Measurements from ENCODE around the gene ITGA3. TPM values are rescaled to one million over a fixed set of nuclear protein-coding genes. Genes with fewer than 3 reads are reported as not detected.
"Not testable (repeated sequence)": the region's sequence is repeated elsewhere in the genome, so short reads cannot be mapped to it uniquely, and the experiment has no call there.

ITGA3 gene
- total and polyA plus RNA-seq, 12 donors: 12.5 to 44.2 (median 23.1) TPM

GRCh38 chr17:50035945-50036344 is 20.0 kb upstream of the ITGA3 start:
- peaks cover 0 to 3% (median 0%) of the 10 kb centered on the region in 7 donors for H3K27me3 ChIP-seq
- H3K4me1 ChIP-seq: peaks cover 0 to 10% (median 5%) of the 10 kb centered on the region in 9 donors
- ATAC-seq (no peak), DNase-seq (no peak)
- TF ChIP-seq CTCF (IDR thresholded peaks at IDR 0.05): no peak
- no peak overlapping the region for H3K4me3 ChIP-seq
- 97 to 100% methylated on average over 1 of the region's 1 CpG for WGBS, 2 donors
- no peaks in the 10 kb centered on the region for H3K9me3 ChIP-seq
- intact Hi-C loops (cut with DNase I): no loop called here
- H3K36me3 ChIP-seq: no peaks in the 10 kb centered on the region
- no peak overlapping the region for H3K27ac ChIP-seq

- no peak overlapping the region for H3K4me3 ChIP-seq
- peaks cover 0 to 3% (median 0%) of the 10 kb centered on the region in 7 donors for H3K27me3 ChIP-seq
- no peak for ATAC-seq
- H3K27ac ChIP-seq: no peak overlapping the region
- H3K36me3 ChIP-seq: no peaks in the 10 kb centered on the region
- peaks cover 0 to 10% (median 5%) of the 10 kb centered on the region in 9 donors for H3K4me1 ChIP-seq
- DNase-seq: no peak
- no peak for TF ChIP-seq CTCF (IDR thresholded peaks at IDR 0.05)
- 78 to 82% methylated on average over 11 of the region's 11 CpGs for WGBS, 2 donors
- intact Hi-C loops (cut with DNase I): no loop called here
- H3K9me3 ChIP-seq: no peaks in the 10 kb centered on the region
Observed at GRCh38 chr17:50036455-50037261, 19.3 kb upstream of the ITGA3 start.

- intact Hi-C loops (cut with DNase I): no loop called here
- H3K9me3 ChIP-seq: no peaks in the 10 kb centered on the region
- no peaks in the 10 kb centered on the region for H3K36me3 ChIP-seq
- TF ChIP-seq CTCF (IDR thresholded peaks at IDR 0.05): no peak
- H3K4me3 ChIP-seq: no peak overlapping the region
- DNase-seq: peak in 1 of 2 donors; percentile 38
- H3K4me1 ChIP-seq: peaks cover 0 to 10% (median 5%) of the 10 kb centered on the region in 9 donors
- no peak overlapping the region for H3K27ac ChIP-seq
- peaks cover 0 to 3% (median 0%) of the 10 kb centered on the region in 7 donors for H3K27me3 ChIP-seq
- WGBS, 2 donors: 61 to 74% methylated on average over 14 of the region's 14 CpGs
- ATAC-seq: peak; percentile 46 to 84 (median 70)
Observed at GRCh38 chr17:50037321-50038107, 18.4 kb upstream of the ITGA3 start.

GRCh38 chr17:50039058-50039457 is 16.9 kb upstream of the ITGA3 start:
- TF ChIP-seq CTCF (IDR thresholded peaks at IDR 0.05): no peak
- H3K4me1 ChIP-seq: peaks cover 3 to 20% (median 12%) of the 10 kb centered on the region in 9 donors
- H3K36me3 ChIP-seq: no peaks in the 10 kb centered on the region
- no peak overlapping the region for H3K4me3 ChIP-seq
- DNase-seq (no peak), ATAC-seq (no peak)
- H3K27ac ChIP-seq: no peak overlapping the region
- peaks cover 0 to 3% (median 0%) of the 10 kb centered on the region in 7 donors for H3K27me3 ChIP-seq
- no peaks in the 10 kb centered on the region for H3K9me3 ChIP-seq
- intact Hi-C loops (cut with DNase I): no loop called here
- WGBS, 2 donors: 87 to 88% methylated on average over 4 of the region's 4 CpGs

GRCh38 chr17:50040496-50040895 is 15.4 kb upstream of the ITGA3 start:
- DNase-seq; intact Hi-C loops (cut with DNase I); H3K36me3 ChIP-seq; ATAC-seq; H3K27me3 ChIP-seq; H3K9me3 ChIP-seq; H3K4me3 ChIP-seq; H3K27ac ChIP-seq: not testable (repeated sequence)
- 82 to 87% methylated on average over 5 of the region's 5 CpGs for WGBS, 2 donors
- peaks cover 7 to 33% (median 17%) of the 10 kb centered on the region in 9 donors for H3K4me1 ChIP-seq

Data from heart right ventricle (tissue), 16 donors.